Ectodermal cell (in vitro differentiated cells): ENCODE data around the gene ABCG5.

Experiments
- H3K27ac ChIP-seq: 2 replicates; pipeline ENCODE4 v1.7.0; 2013; ENCODE audit warnings: mild to moderate bottlenecking, low read depth, low read length; ENCODE audit not compliant: insufficient read depth, poor library complexity, severe bottlenecking
- H3K27me3 ChIP-seq: 2 replicates; pipeline ENCODE4 v1.7.0; 2013; ENCODE audit warnings: mild to moderate bottlenecking, low read length; ENCODE audit not compliant: insufficient read depth, control insufficient read depth, poor library complexity, severe bottlenecking
- H3K36me3 ChIP-seq: one replicate; pipeline ENCODE4 v1.7.0; 2013; ENCODE audit warnings: low read length; ENCODE audit not compliant: control insufficient read depth, insufficient read depth
- H3K4me1 ChIP-seq: one replicate; pipeline ENCODE4 v1.7.0; 2013; ENCODE audit warnings: low read length; ENCODE audit not compliant: control insufficient read depth, insufficient read depth
- H3K4me3 ChIP-seq: 2 replicates; pipeline ENCODE4 v1.7.0; 2013; ENCODE audit warnings: low read depth, low read length, control low read depth; ENCODE audit not compliant: insufficient read depth
- H3K9me3 ChIP-seq: 2 replicates; pipeline ENCODE4 v1.7.0; 2013; ENCODE audit warnings: mild to moderate bottlenecking, low read length, moderate library complexity; ENCODE audit not compliant: control insufficient read depth
- WGBS, 2 experiments: methylation state at CpG; one replicate each; pipeline ENCODE4 v1.1.7; 2013; ENCODE audit warnings: missing lambda C conversion rate in 2 of 2; 5-methylcytosine and 5-hydroxymethylcytosine counted together

The ABCG5 gene

GRCh38 chr2:43810888-43811287, 27.8 kb downstream of the ABCG5 start:
- Histone ChIP-seq H3K4me1 (no peaks in the 10 kb centered on the region), H3K36me3 (no peaks in the 10 kb centered on the region)
- WGBS, 2 experiments, result 89% methylated on average over 1 of the region's 1 CpG; no CpG with 5 or more reads in 1 of the 2 experiments

GRCh38 chr2:43810452-43810851, 28.2 kb downstream of the ABCG5 start:
- 78 to 89% methylated on average over 2 of the region's 2 CpGs for WGBS, 2 experiments
- Histone ChIP-seq H3K36me3 (no peaks in the 10 kb centered on the region), H3K4me1 (no peaks in the 10 kb centered on the region), H3K4me3 (no peak overlapping the region), H3K27ac (no peak overlapping the region), H3K27me3 (no peaks in the 10 kb centered on the region), H3K9me3 (no peaks in the 10 kb centered on the region)

More at GRCh38 chr2:43810888-43811287, 27.8 kb downstream of the ABCG5 start:
- no peak overlapping the region for H3K27ac ChIP-seq
- H3K4me3 ChIP-seq, result no peak overlapping the region
- H3K27me3 ChIP-seq, result no peaks in the 10 kb centered on the region
- H3K9me3 ChIP-seq, result no peaks in the 10 kb centered on the region

DNA sequence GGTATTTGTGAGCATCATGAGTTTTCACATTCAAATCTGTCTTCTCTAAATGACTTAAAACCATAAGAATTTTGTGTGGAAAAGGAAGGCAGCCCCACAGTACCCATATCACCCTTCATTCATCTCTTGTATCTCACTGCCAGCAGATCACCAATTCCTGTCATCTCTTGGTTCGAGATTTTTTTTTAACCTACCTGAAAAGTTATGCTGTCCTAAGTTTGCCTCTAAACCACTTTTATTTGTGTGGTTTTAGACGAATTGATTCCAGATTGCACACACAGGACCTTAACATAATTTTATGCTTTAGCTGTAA, 32.0 kb downstream of the ABCG5 start:
- Histone ChIP-seq H3K4me1 (no peaks in the 10 kb centered on the region), H3K36me3 (no peaks in the 10 kb centered on the region), H3K27ac (no peak overlapping the region), H3K9me3 (no peaks in the 10 kb centered on the region), H3K4me3 (no peak overlapping the region), H3K27me3 (no peaks in the 10 kb centered on the region)
- WGBS, 2 experiments, result 94 to 98% methylated on average over 2 of the region's 2 CpGs

- H3K36me3 ChIP-seq, result no peaks in the 10 kb centered on the region
- no peaks in the 10 kb centered on the region for H3K9me3 ChIP-seq
- H3K27me3 ChIP-seq, result no peaks in the 10 kb centered on the region
- no peak overlapping the region for H3K27ac ChIP-seq
- 100% methylated on average over 1 of the region's 1 CpG for WGBS, 2 experiments
- no peaks in the 10 kb centered on the region for H3K4me1 ChIP-seq
- H3K4me3 ChIP-seq, result no peak overlapping the region
These were observed 35.5 kb downstream of the ABCG5 start for GRCh38 chr2:43803113-43803512.

DNA sequence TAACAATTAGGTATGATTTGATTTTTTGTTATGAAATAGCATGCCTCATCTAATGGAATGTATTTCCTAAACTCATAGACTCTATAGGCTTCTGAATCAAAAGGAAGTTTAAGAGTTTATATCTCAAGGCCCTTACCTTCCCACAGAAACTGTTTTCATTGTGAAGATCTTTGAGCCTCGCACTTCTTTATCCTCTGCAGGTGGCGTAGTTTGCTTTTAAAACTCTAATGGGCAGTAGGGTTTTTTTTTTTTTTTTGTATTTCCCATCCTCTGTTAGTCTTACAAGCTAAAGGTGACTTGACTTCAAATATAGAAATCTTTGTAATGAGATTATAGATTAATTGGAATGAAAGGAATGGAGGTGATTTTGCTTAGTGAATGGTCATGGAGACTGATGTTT, 36.5 kb downstream of the ABCG5 start:
- Histone ChIP-seq H3K4me1 (no peaks in the 10 kb centered on the region), H3K36me3 (no peaks in the 10 kb centered on the region), H3K27ac (no peak overlapping the region), H3K4me3 (no peak overlapping the region), H3K9me3 (no peaks in the 10 kb centered on the region), H3K27me3 (no peaks in the 10 kb centered on the region)
- 91% methylated on average over 2 of the region's 2 CpGs; no CpG with 5 or more reads in 1 of the 2 experiments for WGBS, 2 experiments

GRCh38 chr2:43800894-43801293, 37.7 kb downstream of the ABCG5 start:
- H3K36me3 ChIP-seq, result no peaks in the 10 kb centered on the region
- H3K9me3 ChIP-seq, result no peaks in the 10 kb centered on the region
- no peaks in the 10 kb centered on the region for H3K27me3 ChIP-seq
- no peak overlapping the region for H3K4me3 ChIP-seq
- H3K4me1 ChIP-seq, result no peaks in the 10 kb centered on the region
- H3K27ac ChIP-seq, result no peak overlapping the region

DNA sequence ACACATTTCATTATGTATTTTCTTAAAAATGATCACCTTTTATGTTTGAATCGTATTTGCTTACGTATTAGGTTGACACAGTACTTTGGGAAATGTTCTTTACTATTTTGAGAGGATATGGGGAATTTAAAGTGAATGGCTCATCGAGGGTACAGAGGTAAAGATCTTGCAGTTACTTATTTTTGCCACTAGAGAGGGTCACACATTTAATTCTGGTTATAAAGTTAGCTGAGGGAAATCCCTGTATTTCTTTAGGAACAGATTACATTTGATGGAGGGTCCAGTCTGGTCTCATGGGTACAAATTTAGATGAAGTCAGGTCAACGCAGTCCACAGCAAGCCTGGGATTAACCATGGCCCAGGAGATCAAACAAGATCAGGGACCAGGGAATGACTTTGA, 40.3 kb downstream of the ABCG5 start:
- H3K4me1 ChIP-seq, result no peaks in the 10 kb centered on the region
- H3K9me3 ChIP-seq, result no peaks in the 10 kb centered on the region
- H3K27ac ChIP-seq, result no peak overlapping the region
- H3K36me3 ChIP-seq, result no peaks in the 10 kb centered on the region
- no peak overlapping the region for H3K4me3 ChIP-seq
- whole genome bisulfite sequencing, 2 experiments, result 71% methylated on average over 4 of the region's 4 CpGs
- H3K27me3 ChIP-seq, result no peaks in the 10 kb centered on the region

DNA sequence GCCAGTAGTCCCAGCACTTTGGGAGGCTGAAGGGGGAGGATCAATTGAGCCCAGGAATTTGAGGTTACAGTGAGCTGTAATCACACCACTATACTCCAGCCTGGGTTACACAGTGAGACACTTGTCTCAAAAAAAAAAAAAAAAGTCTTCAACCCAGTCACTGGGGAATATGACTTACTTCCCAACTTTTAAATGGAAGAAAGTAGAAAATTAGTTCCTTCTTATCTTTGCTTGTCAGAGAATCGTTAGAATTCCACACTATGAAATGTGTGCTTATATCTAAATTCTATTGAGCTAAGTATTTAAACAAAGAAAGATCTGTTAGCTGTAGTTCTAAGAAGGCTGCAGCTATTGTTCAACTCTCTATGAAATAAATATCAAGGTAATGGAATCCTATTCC, 42.4 kb downstream of the ABCG5 start:
- Histone ChIP-seq H3K27ac (no peak overlapping the region), H3K4me1 (no peaks in the 10 kb centered on the region), H3K27me3 (no peaks in the 10 kb centered on the region), H3K36me3 (no peaks in the 10 kb centered on the region), H3K4me3 (no peak overlapping the region), H3K9me3 (no peaks in the 10 kb centered on the region)
- WGBS, 2 experiments, result 90% methylated on average over 1 of the region's 1 CpG; no CpG with 5 or more reads in 1 of the 2 experiments

- Histone ChIP-seq H3K9me3 (no peaks in the 10 kb centered on the region), H3K4me1 (no peaks in the 10 kb centered on the region), H3K27ac (no peak overlapping the region), H3K4me3 (no peak overlapping the region), H3K27me3 (no peaks in the 10 kb centered on the region), H3K36me3 (no peaks in the 10 kb centered on the region)
- 89 to 91% methylated on average over 8 of the region's 9 CpGs for WGBS, 2 experiments
These were observed 43.7 kb downstream of the ABCG5 start for GRCh38 chr2:43794956-43795355.

DNA sequence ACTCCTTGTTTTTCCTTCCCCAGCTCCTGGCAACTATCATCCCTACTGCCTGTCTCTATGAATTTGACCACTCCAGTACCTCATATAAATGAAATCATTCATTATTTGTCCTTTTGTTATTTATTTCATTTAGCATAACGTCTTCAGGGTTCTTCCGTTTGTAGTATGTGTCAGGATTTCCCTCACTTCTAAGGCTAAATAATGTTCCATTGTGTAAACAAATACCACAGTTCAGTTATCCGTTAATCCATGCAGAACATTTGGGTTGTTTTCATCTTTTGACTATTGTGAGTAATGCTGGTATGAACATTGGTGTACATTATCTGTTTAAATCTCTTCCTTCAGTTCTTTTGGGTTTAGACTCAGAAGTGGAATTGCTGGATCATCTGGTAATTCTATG, 46.0 kb downstream of the ABCG5 start:
- Histone ChIP-seq H3K27ac (no peak overlapping the region), H3K9me3 (no peaks in the 10 kb centered on the region), H3K36me3 (no peaks in the 10 kb centered on the region), H3K4me1 (no peaks in the 10 kb centered on the region), H3K27me3 (no peaks in the 10 kb centered on the region), H3K4me3 (no peak overlapping the region)
- WGBS, 2 experiments, result 95 to 97% methylated on average over 3 of the region's 3 CpGs

DNA sequence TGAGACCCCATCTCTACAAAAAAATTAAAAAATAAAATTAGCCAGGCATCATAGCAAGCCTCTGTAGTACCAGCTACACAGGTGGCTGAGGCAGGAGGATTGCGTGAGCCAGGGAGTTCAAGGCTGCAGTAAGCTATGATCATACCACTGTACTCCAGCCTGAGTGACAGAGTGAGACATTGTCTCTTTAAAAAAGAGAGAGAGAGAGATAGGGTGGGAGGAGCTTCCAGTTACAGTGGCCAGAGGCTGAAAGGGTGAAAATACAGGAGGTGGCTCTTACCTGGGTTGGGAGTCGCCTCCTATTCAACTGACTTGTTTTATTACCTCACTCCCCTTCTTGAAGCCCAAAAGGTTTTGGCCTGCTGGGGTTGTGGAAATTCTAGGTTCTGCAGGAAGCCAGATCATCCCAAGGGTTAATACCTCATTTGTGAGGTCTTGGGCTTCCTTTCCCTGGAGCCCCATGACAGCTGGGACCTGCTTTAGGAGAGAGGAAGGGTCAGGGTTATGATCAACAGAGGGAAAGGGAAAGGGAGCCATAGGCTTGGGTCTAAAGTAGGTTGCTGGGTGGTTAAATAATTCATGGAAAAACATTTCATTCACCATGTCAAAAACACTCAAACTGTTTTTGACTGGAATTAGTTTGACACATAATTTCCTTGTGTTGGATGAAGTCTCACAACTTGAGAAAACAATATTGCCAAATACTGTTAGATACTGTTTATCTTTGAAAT, 47.4 kb downstream of the ABCG5 start:
- Histone ChIP-seq H3K36me3 (no peaks in the 10 kb centered on the region), H3K27me3 (no peaks in the 10 kb centered on the region), H3K9me3 (no peaks in the 10 kb centered on the region), H3K4me1 (no peaks in the 10 kb centered on the region), H3K4me3 (no peak overlapping the region), H3K27ac (no peak overlapping the region)
- 89 to 100% methylated on average over 2 of the region's 2 CpGs for WGBS, 2 experiments
